ENCODE measurements around the gene TMUB1. TPM values are rescaled to one million over a fixed set of nuclear protein-coding genes. Genes with fewer than 3 reads are reported as not detected.

The TMUB1 gene
- total RNA-seq, 1 experiment from 2014 or later: 51.2 TPM

- H3K36me3 Mint-ChIP-seq (ENCODE audit: insufficient read depth, unreplicated experiment): peaks cover 55% of the 10 kb centered on the region
Observed at GRCh38 chr7:151074817-151075661, 8.3 kb downstream of the TMUB1 start.

GRCh38 chr7:151073990-151074389 is 9.3 kb downstream of the TMUB1 start:
- no TSS peak for BruUV-seq (replicated peaks)
- Mint-ChIP-seq H3K36me3 (ENCODE audit: insufficient read depth, unreplicated experiment) (peaks cover 60% of the 10 kb centered on the region), H3K4me3 (ENCODE audit: low read depth, unreplicated experiment) (no peak overlapping the region), H3K9me3 (ENCODE audit: low read depth, unreplicated experiment) (no peaks in the 10 kb centered on the region), H3K27ac (ENCODE audit: unreplicated experiment) (no peak overlapping the region), H3K4me1 (ENCODE audit: low read depth, unreplicated experiment) (no peaks in the 10 kb centered on the region), H3K27me3 (ENCODE audit: unreplicated experiment) (no peaks in the 10 kb centered on the region)
- CTCF ChIA-PET: no interaction called here
- no peak for TF ChIP-seq CTCF (IDR thresholded peaks at IDR 0.05; ENCODE audit: unreplicated experiment)
- no peak for DNase-seq
- intact Hi-C loops (cut with micrococcal nuclease; ENCODE audit: unreplicated experiment): no loop called here

More at GRCh38 chr7:151074817-151075661, 8.3 kb downstream of the TMUB1 start:
- DNase-seq: no peak
- intact Hi-C loops (cut with micrococcal nuclease; ENCODE audit: unreplicated experiment): no loop called here
- Mint-ChIP-seq H3K9me3 (ENCODE audit: low read depth, unreplicated experiment) (no peaks in the 10 kb centered on the region), H3K27me3 (ENCODE audit: unreplicated experiment) (no peaks in the 10 kb centered on the region), H3K27ac (ENCODE audit: unreplicated experiment) (peak overlapping the region; percentile 72), H3K4me1 (ENCODE audit: low read depth, unreplicated experiment) (no peaks in the 10 kb centered on the region), H3K4me3 (ENCODE audit: low read depth, unreplicated experiment) (no peak overlapping the region)
- CTCF ChIA-PET: no interaction called here
- no TSS peak for BruUV-seq (replicated peaks)
- TF ChIP-seq CTCF (IDR thresholded peaks at IDR 0.05; ENCODE audit: unreplicated experiment): no peak

- H3K36me3 Mint-ChIP-seq (ENCODE audit: insufficient read depth, unreplicated experiment): peaks cover 71% of the 10 kb centered on the region
- no peak for TF ChIP-seq CTCF (IDR thresholded peaks at IDR 0.05; ENCODE audit: unreplicated experiment)
- no peak overlapping the region for H3K4me3 Mint-ChIP-seq (ENCODE audit: low read depth, unreplicated experiment)
- no peaks in the 10 kb centered on the region for H3K9me3 Mint-ChIP-seq (ENCODE audit: low read depth, unreplicated experiment)
- no peaks in the 10 kb centered on the region for H3K4me1 Mint-ChIP-seq (ENCODE audit: low read depth, unreplicated experiment)
- BruUV-seq (replicated peaks): no TSS peak
- intact Hi-C loops (cut with micrococcal nuclease; ENCODE audit: unreplicated experiment): no loop called here
- no peak overlapping the region for H3K27ac Mint-ChIP-seq (ENCODE audit: unreplicated experiment)
- CTCF ChIA-PET: interaction anchor here (0.6 kb wide), 1 partner anchor 561 kb away, joined by 3 read pairs; no protein-coding TSS in a partner anchor
- no peak for DNase-seq
- H3K27me3 Mint-ChIP-seq (ENCODE audit: unreplicated experiment): no peaks in the 10 kb centered on the region
Observed at GRCh38 chr7:151071032-151071866, 12.0 kb downstream of the TMUB1 start.

DNA sequence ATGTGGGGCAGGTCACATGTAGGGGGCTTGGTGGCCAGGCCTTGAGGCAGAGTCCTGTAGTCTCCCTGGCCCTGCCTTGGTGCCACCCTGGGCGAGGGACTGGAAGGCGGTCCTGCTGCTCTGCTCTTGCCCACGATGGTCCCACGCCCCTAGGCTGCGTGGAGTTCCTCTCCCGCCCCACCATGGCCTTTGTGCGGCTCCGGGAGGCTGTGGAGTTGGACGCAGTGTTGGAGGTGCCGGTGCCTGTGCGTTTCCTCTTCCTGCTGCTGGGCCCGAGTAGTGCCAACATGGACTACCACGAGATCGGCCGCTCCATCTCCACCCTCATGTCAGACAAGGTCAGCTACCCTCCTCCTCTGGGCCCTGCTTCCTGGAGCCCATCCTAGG is 12.7 kb downstream of the TMUB1 start:
- no peak for DNase-seq
- BruUV-seq (replicated peaks): no TSS peak
- Mint-ChIP-seq H3K4me3 (ENCODE audit: low read depth, unreplicated experiment) (no peak overlapping the region), H3K27me3 (ENCODE audit: unreplicated experiment) (no peaks in the 10 kb centered on the region), H3K9me3 (ENCODE audit: low read depth, unreplicated experiment) (no peaks in the 10 kb centered on the region), H3K36me3 (ENCODE audit: insufficient read depth, unreplicated experiment) (peaks cover 65% of the 10 kb centered on the region), H3K27ac (ENCODE audit: unreplicated experiment) (no peak overlapping the region), H3K4me1 (ENCODE audit: low read depth, unreplicated experiment) (no peaks in the 10 kb centered on the region)
- CTCF ChIA-PET: no interaction called here
- no peak for TF ChIP-seq CTCF (IDR thresholded peaks at IDR 0.05; ENCODE audit: unreplicated experiment)
- intact Hi-C loops (cut with micrococcal nuclease; ENCODE audit: unreplicated experiment): no loop called here
